KMS-11 (cell line): ENCODE results near the gene INO80E.

Source experiments
- H2AFZ ChIP-seq: fragments of 200-600 bp; sonication (generic); 2 replicates; pipeline ENCODE4 v1.6.1; 2016; ENCODE audit warnings: antibody characterized with exemption, mixed run types, low read depth
- H3K27ac ChIP-seq: fragments of 200-600 bp; sonication (generic); 2 replicates; pipeline ENCODE4 v1.6.1; 2016; ENCODE audit warnings: mild to moderate bottlenecking, mixed run types
- H3K27me3 ChIP-seq: fragments of 200-600 bp; sonication (generic); 2 replicates; pipeline ENCODE4 v1.6.1; 2017; ENCODE audit warnings: mild to moderate bottlenecking, low read depth, mixed run types, moderate library complexity; ENCODE audit not compliant: insufficient read depth
- H3K36me3 ChIP-seq: fragments of 200-600 bp; sonication (generic); 2 replicates; pipeline ENCODE4 v1.6.1; 2017; ENCODE audit warnings: mild to moderate bottlenecking, mixed run types; ENCODE audit not compliant: insufficient read depth
- H3K4me1 ChIP-seq: fragments of 200-600 bp; sonication (generic); 2 replicates; pipeline ENCODE4 v1.6.1; 2016; ENCODE audit warnings: mild to moderate bottlenecking, low read depth, mixed run types; ENCODE audit not compliant: poor library complexity, severe bottlenecking
- H3K4me2 ChIP-seq: fragments of 200-600 bp; sonication (generic); 2 replicates; pipeline ENCODE4 v1.7.0; 2016; ENCODE audit warnings: mild to moderate bottlenecking, mixed run types
- H3K4me3 ChIP-seq: fragments of 200-600 bp; sonication (generic); IDR thresholded peaks from 2 replicates; pipeline ENCODE4 v1.6.1; 2017; ENCODE audit warnings: low read depth, low read length, mixed read lengths; ENCODE audit not compliant: insufficient read depth
- H3K79me2 ChIP-seq: fragments of 200-600 bp; sonication (generic); 2 replicates; pipeline ENCODE4 v1.6.1; 2016; ENCODE audit warnings: low read depth, mixed run types; ENCODE audit not compliant: insufficient read depth
- H3K9ac ChIP-seq: fragments of 200-600 bp; sonication (generic); 2 replicates; pipeline ENCODE4 v1.6.1; 2016; ENCODE audit warnings: mild to moderate bottlenecking, mixed run types
- H4K20me1 ChIP-seq: fragments of 200-600 bp; sonication (generic); 2 replicates; pipeline ENCODE4 v1.6.1; 2016; ENCODE audit warnings: mild to moderate bottlenecking, mixed run types; ENCODE audit not compliant: insufficient read depth
- TF ChIP-seq, protein P1 (sequence below): fragments of 200-600 bp; sonication (generic); conservative IDR thresholded peaks from 2 replicates; pipeline ENCODE4 v1.6.1; 2017; ENCODE audit warnings: low read depth, mild to moderate bottlenecking, antibody characterized with exemption, low read length, moderate library complexity, mixed read lengths

INO80E gene

GRCh38 chr16:30054451-30054850 is 58.4 kb downstream of the INO80E start:
- H3K4me2 ChIP-seq = no peak overlapping the region
- H3K27ac ChIP-seq = no peak overlapping the region
- H3K27me3 ChIP-seq = no peaks in the 10 kb centered on the region
- TF ChIP-seq, protein P1, sequence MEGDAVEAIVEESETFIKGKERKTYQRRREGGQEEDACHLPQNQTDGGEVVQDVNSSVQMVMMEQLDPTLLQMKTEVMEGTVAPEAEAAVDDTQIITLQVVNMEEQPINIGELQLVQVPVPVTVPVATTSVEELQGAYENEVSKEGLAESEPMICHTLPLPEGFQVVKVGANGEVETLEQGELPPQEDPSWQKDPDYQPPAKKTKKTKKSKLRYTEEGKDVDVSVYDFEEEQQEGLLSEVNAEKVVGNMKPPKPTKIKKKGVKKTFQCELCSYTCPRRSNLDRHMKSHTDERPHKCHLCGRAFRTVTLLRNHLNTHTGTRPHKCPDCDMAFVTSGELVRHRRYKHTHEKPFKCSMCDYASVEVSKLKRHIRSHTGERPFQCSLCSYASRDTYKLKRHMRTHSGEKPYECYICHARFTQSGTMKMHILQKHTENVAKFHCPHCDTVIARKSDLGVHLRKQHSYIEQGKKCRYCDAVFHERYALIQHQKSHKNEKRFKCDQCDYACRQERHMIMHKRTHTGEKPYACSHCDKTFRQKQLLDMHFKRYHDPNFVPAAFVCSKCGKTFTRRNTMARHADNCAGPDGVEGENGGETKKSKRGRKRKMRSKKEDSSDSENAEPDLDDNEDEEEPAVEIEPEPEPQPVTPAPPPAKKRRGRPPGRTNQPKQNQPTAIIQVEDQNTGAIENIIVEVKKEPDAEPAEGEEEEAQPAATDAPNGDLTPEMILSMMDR = no peak
- H3K36me3 ChIP-seq = no peaks in the 10 kb centered on the region
- H2AFZ ChIP-seq = no peak overlapping the region
- peaks cover 8% of the 10 kb centered on the region for H3K4me1 ChIP-seq
- H3K4me3 ChIP-seq = no peak overlapping the region
- no peak overlapping the region for H3K9ac ChIP-seq
- no peaks in the 10 kb centered on the region for H3K79me2 ChIP-seq
- H4K20me1 ChIP-seq = no peaks in the 10 kb centered on the region

- Histone ChIP-seq H3K79me2 (no peaks in the 10 kb centered on the region), H2AFZ (no peak overlapping the region), H3K9ac (no peak overlapping the region), H4K20me1 (no peaks in the 10 kb centered on the region), H3K27ac (no peak overlapping the region), H3K4me3 (no peak overlapping the region), H3K36me3 (no peaks in the 10 kb centered on the region), H3K4me2 (no peak overlapping the region), H3K27me3 (no peaks in the 10 kb centered on the region), H3K4me1 (peaks cover 8% of the 10 kb centered on the region)
- TF ChIP-seq, protein P1 = peak; percentile 49
These were observed 59.0 kb downstream of the INO80E start for GRCh38 chr16:30054959-30055553.
